Measurements from ENCODE around the gene CCDC68.

Gene CCDC68

GRCh38 chr18:54960197-54960596 is 936 bp upstream of the CCDC68 start:
- no peak for DNase-seq

- no peak for DNase-seq
Observed at GRCh38 chr18:54957996-54958395, 1.3 kb downstream of the CCDC68 start.

GRCh38 chr18:54957296-54957832 is 1.9 kb downstream of the CCDC68 start:
- no peak for DNase-seq

- no peak for DNase-seq
Observed at GRCh38 chr18:54956506-54956905, 2.8 kb downstream of the CCDC68 start.

- DNase-seq, result peak in 2 of 4 experiments; percentile 61 to 64
Observed at GRCh38 chr18:54952026-54952425, 7.2 kb downstream of the CCDC68 start.

GRCh38 chr18:54950221-54950620 is 9.0 kb downstream of the CCDC68 start:
- no peak for DNase-seq

- no peak for DNase-seq
Observed at GRCh38 chr18:54949588-54949987, 9.7 kb downstream of the CCDC68 start.

- DNase-seq, result no peak
Observed at GRCh38 chr18:54948350-54948837, 10.9 kb downstream of the CCDC68 start.

GRCh38 chr18:54947091-54947490 is 12.2 kb downstream of the CCDC68 start:
- no peak for DNase-seq

- DNase-seq, result peak; percentile 39 to 62 (median 44)
Observed at GRCh38 chr18:54946149-54946581, 13.1 kb downstream of the CCDC68 start.

GRCh38 chr18:54945576-54946125 is 13.6 kb downstream of the CCDC68 start:
- DNase-seq, result no peak

GRCh38 chr18:54942569-54942968 is 16.7 kb downstream of the CCDC68 start:
- no peak for DNase-seq

- DNase-seq, result no peak
Observed at GRCh38 chr18:54942144-54942543, 17.1 kb downstream of the CCDC68 start.

GRCh38 chr18:54939361-54939917 is 19.8 kb downstream of the CCDC68 start:
- DNase-seq, result no peak

GRCh38 chr18:54938506-54938905 is 20.8 kb downstream of the CCDC68 start:
- no peak for DNase-seq

GRCh38 chr18:54932472-54932871 is 26.8 kb downstream of the CCDC68 start:
- DNase-seq, result no peak

GRCh38 chr18:54931152-54931551 is 28.1 kb downstream of the CCDC68 start:
- DNase-seq, result no peak

GRCh38 chr18:54928236-54928635 is 31.0 kb downstream of the CCDC68 start:
- no peak for DNase-seq

- DNase-seq, result no peak
Observed at GRCh38 chr18:54926593-54927325, 32.5 kb downstream of the CCDC68 start.

GRCh38 chr18:54924948-54925347 is 34.3 kb downstream of the CCDC68 start:
- no peak for DNase-seq

- no peak for DNase-seq
Observed at GRCh38 chr18:54923339-54923956, 35.8 kb downstream of the CCDC68 start.

- no peak for DNase-seq
Observed at GRCh38 chr18:54919412-54919811, 39.8 kb downstream of the CCDC68 start.

- no peak for DNase-seq
Observed at GRCh38 chr18:54918060-54918459, 41.2 kb downstream of the CCDC68 start.
